Activated CD4-positive, alpha-beta T cell treated with anti-CD3 and anti-CD28 coated beads for 24 hours (primary cell): ENCODE results near the gene EIF4G3.
"Not testable (repeated sequence)": the region's sequence is repeated elsewhere in the genome, so short reads cannot be mapped to it uniquely, and the experiment has no call there.

Experiments used
- DNase-seq, 2 donors: peaks; one replicate each; pipeline ENCODE4 v3.0.0-alpha.2; 2020; ENCODE audit warnings: low read depth in 2 of 2

EIF4G3 gene

DNA sequence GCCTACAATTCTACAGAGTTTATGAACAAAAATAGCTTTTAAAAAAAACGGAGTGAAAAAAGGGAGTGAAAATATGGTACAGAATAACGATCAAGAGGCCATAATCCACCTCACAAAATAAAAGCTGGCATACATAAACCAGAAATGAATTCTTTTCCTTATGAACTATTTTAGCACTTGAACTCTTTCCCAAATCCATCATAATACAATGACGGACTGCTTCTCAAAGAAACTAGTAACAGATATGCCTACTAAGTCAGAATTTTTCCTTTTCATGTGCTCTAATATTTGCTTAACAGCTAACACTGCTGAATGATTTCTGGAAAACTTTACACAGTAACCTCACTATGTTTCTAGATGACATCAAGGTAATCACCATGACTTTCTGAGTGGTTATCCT lies 144.0 kb downstream of the EIF4G3 start:
- DNase-seq: no peak

DNA sequence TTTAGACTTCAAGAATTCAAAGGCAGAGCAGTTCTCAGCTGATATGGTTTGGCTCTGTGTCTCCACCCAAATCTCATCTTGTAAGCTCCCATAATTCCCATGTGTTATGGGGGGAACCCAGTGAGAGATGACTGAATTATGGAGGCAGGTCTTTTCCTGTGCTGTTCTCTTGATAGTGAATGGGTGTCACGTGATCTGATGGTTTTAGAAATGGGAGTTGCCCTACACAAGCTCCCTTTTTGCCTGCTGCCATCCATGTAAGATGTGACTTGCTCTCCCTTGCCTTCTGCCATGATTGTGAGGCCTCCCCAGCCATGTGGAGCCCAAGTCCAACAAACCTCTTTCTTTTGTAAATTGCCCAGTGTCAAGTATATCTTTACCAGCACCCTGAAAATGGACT lies 146.5 kb downstream of the EIF4G3 start:
- DNase-seq: no peak

DNA sequence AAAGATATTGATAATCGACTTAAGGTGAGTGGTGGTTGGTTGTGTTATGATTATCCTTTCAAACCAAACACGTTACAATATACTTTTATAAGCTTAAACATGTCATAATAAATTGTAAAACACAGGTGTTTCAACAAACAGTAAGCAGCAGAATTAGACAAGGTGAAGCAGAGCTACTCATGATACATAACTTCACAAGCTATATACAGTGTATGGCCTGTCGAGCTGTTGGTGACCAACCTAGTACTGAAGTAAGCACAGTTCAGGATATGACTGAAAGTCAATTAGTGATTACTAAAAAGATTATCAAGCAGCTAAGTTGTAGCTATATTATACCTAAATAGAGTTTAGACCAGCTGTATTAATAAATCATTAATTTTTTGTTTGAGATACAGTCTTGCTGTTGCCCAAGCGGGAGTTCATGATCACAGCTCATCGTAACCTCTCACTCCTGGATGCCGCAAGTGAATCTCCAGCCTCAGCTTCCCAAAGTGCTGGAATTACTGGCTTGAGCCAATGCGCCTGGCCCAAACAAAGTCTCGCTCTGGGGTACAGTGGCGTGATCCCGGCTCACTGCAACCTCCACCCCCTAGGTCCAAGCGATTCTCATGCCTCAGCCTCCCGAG lies 148.1 kb downstream of the EIF4G3 start:
- DNase-seq: no peak

DNA sequence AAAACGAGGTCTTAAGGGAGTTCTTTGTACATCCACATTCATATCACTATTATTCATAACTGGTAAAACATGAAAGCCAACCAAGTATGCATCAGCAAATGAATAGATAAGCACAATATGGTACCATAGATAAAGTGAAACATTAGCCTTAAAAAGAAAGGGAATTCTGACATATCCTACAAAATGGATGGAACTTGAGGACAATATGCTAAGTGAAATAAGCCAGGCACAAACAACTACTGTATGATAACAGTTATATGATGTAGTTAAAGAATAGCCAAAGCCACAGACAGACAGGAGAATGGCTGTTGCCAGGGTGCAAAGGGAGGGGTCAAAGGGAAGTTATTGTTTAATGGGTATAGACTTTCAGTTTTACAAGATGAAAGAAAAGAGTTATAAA lies 148.9 kb downstream of the EIF4G3 start:
- no peak for DNase-seq

DNA sequence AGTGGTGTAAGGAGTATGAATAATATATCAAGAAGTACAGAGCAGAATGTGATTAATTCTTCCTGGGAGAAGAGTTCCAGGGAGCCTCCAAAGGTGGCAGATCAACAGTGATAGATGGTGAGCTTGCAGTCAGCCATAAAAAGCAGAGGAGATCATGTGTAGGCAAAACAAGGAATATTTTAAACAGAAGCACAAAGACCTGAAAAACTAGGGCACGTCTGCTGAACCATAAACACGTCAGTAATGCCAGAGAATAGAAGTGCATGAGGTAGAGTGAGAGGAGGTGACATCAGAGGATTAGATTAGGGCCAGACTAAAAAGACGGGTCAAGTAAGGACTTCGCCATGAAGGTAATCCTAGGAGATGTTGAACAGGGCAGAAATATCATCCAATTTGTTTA lies 151.8 kb downstream of the EIF4G3 start:
- DNase-seq: no peak

DNA sequence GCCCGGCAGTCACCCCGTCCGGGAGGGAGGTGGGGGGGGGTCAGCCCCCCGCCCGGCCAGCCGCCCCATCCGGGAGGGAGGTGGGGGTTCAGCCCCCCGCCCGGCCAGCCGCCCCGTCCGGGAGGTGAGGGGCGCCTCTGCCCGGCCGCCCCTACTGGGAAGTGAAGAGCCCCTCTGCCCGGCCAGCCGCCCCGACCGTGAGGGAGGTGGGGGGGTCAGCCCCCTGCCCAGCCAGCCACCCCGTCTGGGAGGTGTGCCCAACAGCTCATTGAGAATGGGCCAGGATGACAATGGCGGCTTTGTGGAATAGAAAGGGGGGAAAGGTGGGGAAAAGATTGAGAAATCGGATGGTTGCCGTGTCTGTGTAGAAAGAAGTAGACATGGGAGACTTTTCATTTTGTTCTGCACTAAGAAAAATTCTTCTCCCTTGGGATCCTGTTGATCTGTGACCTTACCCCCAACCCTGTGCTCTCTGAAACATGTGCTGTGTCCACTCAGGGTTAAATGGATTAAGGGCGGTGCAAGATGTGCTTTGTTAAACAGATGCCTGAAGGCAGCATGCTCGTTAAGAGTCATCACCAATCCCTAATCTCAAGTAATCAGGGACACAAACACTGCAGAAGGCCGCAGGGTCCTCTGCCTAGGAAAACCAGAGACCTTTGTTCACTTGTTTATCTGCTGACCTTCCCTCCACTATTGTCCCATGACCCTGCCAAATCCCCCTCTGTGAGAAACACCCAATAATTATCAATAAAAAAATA lies 152.4 kb downstream of the EIF4G3 start:
- DNase-seq: not testable (repeated sequence)

DNA sequence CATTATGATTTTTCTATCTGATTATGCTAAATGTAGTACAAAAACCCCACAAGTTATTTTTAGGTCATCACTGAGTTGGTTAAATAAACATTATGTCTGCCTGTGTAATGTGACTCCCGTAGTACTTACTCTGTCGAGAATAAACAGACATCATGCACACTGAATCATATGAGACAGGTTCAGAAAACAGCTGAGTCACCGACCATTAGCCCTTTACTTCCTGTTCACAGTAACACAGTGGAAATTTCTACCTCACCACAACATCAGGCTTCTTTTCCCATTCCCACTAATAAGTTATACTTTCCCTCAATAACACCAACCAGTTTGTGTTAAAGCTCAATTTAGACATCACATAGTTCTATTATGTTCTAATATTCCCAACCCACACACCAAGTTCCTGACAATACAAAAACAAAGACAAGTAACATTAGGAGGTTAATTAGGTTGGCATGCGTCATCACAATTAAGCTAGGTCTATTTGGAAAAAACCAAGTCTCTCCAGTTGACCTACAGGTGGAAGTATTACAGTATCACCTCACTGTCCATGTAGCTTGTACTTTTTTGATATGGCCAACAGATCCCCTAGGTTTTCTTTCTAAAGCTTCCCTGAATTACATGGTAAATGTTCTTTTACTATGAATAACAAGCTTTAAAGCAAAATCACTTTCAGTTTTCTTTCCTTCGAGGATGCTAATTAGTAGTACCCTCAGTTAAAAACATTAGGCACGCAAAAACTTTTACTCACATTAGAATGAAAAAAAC lies 154.2 kb downstream of the EIF4G3 start:
- DNase-seq: peak in 1 of 2 donors; percentile 19

DNA sequence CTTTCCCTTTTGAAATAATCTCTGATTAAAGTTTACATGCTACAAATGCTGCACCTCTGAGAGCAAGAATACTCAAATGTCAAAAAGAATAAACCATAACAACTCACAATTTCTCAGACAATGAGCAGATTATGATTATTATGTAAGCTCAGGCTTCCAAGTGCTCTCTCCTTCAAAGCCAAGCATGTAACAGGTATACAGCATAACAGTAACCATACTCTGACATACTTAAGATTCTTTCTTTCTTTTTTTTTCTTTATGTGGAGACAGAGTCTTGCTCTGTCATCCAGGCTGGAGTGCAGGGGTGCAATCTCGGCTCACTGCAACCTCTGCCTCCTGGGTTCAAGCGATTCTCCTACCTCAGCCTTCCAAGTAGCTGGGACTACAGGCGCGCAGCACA lies 155.4 kb downstream of the EIF4G3 start:
- no peak for DNase-seq

DNA sequence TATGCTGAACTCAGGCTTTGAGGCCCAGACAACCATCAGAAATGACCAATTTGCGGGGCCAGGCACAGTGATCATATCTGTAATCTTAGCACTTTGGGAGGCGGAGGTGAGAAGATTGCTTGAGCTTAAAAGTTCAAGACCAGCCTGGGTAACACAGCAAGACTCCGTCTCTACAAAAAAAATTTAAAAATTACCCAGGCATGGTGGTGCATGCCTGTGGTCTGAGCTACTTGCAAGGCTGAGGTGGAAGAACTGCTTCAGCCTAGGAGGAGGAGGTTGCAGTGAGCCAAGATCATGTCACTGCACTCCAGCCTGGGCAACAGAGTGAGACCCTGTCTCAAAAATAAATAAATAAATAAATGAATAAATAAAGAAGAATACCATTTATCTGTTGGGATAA lies 156.5 kb downstream of the EIF4G3 start:
- DNase-seq: no peak

DNA sequence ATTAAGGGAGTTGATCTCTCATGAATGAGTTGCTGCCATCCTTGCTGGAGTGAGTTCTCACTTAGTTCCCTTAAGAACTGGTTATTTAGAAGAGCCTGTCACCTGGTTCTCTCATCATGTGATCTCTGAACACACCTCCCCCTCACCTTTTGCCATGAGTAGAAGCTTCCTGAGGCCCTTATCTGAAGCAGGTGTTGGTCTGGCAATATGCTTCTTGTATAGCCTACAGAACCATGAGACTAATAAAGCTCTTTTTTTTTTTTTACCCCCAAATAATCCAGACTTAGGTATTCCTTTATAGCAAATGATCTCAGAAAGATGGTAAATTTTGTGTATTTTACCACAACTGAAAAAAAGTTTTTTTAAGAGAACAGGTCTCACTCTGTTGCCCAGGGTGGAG lies 158.0 kb downstream of the EIF4G3 start:
- DNase-seq: no peak

DNA sequence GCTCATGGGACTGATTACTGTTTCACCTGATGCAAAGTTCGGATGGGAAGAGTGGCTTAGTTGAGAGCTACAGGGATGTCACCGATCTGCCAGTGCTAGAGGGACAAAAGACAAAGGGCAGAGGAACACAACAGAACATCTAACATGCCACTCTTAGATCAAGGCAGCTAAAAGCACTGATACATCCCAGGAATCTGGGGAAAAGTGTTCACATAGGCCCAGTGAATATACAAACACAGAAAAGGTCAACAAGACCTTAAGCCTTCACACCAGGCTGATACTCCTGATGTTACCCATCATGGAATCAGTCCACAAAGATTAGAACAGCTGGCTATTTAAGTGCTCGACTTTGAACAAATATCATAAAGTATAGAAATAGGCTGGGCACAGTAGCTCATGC lies 163.2 kb downstream of the EIF4G3 start:
- no peak for DNase-seq

DNA sequence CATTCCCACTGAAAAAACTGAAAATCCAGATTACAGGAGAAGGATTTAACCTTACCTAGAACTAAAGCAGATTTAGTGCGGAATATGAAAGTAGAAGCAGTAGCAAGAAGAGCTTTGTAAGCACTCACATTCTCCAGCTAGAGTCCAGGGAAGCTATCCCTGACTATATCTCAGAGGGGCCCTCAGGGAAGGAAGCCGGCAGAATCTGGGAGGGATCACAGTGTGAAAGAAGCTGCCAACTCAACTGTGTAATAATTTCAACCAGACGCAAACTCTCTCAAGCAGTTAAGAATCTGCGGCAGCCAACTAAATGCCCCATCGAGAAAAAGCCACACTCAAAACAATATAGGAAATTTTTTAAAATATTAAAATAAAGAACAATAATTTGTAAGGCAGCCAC lies 163.8 kb downstream of the EIF4G3 start:
- no peak for DNase-seq

DNA sequence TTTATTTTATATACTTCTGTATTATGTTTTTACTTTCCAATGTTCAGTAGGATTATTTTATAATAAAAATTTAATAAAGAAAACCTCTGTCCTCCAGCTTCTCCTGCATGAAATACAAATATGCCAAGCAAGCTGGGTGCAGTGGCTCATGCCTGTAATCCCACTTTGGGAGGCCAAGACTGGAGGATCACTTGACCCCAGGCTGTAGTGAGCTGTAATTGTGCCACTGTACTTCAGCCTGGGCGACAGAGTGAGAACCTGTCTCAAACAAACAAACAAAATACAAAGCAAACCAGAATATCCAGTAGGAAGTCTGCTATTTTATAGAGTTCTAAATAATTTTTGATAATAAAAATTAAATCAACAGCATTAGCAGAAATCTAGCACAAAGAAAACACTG lies 168.8 kb downstream of the EIF4G3 start:
- no peak for DNase-seq

DNA sequence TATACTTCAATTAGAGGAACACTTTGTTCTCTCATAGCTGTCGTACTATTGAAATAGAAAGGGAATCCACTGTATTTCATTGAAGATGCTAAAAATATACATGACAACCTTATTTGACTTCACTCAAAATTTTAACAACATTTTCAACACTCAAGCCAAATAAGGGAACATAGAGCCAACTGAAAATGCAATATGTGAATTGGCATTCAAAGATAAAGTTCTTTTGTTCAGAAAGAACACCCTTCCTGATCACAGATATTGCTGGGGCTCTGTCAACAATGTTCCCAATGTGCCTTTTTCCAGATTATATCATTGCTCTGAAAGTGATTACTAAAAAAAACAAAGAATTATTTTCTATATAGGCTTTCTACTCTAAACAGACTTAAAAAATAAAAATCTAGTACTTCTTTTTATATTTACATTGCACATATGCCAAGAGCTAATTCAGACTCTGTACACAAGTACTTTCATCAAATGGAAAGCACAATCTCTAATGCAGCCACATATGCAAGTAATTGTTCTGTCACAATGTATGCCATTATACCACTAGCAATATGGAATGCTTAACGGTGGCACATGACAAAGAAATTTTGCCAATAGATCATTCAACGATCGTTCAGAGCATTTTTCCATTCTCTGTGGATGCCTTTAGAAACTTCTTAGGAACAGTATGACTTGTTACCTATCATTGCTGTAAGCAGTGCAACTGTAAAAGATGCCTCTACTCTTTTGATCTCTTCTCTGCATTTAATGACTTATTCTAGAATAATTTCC lies 171.0 kb downstream of the EIF4G3 start:
- DNase-seq: no peak

DNA sequence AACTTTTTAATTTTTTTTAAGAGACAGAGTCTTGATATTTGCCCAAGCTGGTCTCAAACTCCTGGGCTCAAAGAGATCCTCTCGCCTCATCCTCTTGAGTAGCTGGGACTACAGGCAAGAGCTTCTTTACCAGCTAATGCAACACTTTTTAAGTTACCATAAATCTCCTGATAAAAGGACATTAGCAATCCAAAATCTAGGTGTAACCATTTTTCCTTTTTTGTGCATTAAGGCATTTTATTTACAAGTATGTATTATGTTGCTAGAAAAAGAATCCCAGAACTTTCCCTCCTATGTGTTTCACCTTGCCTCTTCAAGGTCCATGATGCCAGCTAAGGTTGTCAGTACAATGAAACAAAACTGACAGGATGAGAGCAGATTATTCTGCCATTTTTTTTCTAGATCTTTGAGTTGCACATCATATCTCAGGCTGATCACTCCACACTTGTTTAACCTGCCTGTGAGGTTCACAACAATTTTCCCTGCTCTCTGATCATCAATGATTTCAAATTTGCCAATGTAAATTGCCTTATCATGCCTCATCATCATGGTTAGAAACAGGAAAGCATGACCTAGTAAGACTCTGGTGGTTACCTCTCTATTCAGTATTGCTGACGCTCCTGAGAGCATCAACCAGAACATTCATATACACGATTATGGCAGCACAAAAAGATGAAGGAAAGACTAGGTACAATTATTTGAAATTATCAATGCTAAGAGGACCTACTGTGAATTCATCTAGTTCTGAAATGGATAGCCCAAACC lies 173.2 kb downstream of the EIF4G3 start:
- DNase-seq: no peak

DNA sequence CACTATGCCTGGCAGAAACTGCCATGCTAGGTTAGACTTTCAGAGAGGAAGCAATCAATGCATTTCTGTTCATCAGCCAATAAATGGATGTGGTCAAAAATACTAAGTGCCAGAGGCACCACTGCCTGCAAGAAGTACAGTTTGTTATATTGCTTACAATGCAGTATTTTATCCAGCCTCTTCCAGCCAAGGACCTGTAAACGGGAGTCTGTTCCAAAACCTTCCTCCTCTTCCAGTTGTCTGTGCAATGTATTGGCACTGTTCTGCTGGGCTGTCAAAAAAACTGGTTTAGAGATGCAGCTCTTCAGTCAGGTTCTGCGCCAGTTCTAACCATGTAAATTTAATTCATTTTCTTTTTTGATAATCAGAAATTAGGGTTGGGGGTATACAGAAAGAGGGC lies 175.7 kb downstream of the EIF4G3 start:
- no peak for DNase-seq

DNA sequence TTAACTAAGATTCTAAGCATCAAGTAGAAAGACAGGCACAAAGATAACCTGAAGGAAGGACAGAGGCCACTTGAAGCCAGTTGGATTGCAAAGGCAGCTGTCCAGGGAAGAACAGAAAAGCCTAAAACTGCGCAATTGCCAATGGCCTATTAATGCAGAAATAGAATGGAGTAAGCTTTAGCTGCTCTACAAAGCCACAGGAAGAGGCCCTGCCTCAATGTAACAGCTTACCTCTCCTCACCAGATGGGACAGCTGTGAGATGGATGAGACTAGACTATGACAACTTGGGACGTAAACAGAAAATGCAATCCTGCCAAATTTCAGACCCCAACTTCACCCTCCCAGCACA lies 176.5 kb downstream of the EIF4G3 start:
- no peak for DNase-seq

DNA sequence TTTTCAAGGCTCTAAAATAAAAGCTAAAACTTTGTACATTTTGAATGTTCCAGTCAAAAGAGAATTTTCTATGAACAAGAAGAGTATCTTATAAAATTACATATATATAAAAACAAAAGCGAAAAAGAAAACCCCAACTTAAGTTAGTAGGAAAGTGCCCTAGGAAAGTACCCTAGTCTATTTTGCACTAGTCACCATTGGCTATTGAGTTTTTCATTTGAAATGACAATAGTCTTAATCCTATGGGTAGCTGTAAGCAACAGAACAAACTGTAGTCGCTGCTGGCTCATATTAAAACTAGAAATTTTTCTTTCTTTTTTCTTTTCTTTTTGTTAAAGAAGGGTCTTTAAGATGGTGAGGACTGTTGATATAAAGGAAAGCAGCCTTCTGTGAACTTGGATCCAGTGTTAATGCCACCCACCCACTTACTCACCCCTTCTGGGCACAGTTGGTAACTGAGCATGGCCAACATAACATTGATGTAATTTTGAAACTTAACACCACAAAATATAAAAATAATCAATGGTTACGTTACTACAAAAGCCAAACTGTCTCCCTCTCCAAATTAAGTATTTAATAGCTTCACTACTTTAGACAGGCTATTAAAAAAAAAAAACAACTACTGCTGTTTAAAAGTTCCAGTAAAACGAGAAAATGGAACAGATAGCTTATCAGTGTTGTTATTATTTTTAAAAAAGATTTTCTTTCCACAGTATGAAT lies 177.0 kb downstream of the EIF4G3 start:
- no peak for DNase-seq

DNA sequence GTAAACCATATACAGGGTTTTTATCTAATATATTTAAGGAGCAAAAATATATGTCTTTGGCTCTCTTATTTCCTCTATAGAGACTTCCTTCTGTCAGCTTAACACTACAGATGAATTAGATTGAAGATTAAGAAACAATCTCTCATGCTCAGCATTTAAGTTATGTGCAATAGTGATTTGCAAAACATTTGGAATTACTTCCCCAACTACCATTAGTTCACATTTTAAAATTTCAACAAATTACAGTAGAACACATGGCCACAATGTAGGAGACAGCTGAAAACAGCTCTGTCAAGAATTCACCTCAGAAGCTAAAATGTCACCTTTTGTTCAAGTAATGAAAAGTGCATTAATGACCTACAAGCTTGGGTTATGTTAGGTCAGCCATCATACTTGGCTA lies 177.9 kb downstream of the EIF4G3 start:
- DNase-seq: no peak

DNA sequence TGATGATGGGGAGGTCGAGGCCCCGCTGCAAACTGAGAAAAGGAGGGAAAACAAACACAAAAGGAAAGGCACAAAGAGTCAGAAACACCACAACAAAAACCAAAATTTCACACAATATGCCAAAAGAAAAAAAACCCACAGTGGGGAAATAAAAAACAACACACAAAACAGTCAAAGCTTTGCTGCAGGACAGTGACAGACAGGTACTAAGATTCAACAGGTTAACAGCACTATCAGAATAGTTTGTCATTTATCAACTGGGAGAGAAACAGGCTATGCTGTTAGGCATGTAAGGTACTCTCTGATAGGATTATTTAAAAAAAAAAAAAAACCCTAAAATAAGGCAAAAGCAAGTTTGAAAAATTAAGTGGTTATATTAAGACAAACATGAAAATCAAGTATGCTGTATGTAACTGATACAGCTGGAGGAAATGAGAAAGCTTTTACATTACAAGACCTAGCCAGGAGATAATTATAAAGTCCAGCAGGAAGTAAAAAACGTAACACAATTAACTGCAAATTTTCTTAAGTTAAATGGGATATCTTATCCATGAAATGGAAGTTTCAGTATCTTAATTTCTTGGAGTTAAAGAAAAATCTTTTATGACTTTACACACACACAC lies 179.0 kb downstream of the EIF4G3 start:
- no peak for DNase-seq
